ENCODE measurements around the gene GRIN3B.

The GRIN3B gene

DNA sequence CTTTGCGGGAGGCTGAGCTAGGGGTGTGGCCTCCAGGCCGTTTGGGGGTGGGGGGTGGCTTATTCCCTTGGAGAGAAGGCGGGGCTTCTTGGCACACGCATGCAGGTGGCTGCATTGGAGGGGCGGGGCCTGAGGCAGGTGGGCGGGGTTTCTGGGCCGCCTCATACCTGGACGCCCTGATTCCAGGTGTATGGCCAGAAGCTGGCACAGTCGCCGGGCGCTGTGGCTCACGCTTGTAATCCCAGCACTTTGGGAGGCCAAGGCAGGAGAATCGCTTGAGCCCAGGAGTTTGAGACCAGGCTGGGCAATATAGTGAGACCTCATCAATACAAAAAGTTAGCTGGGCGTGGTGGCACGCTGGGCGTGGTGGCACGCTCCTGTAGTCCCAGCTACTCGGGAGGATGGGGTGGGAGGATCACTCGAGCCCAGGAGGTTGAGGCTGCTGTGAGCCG is 47.5 kb downstream of the GRIN3B start:
- no peak for DNase-seq (ENCODE audit: low read depth in 1 of 2, low spot score in 1 of 2)
- Histone ChIP-seq H3K27ac (replicated peaks) (no peak overlapping the region), H3K27me3 (ENCODE audit: insufficient read depth, poor library complexity, severe bottlenecking) (no peaks in the 10 kb centered on the region), H3K4me3 (replicated peaks; ENCODE audit: insufficient read depth, low read length) (no peak overlapping the region)
- TF ChIP-seq GABPA (IDR thresholded peaks at IDR 0.05; ENCODE audit: low read depth) (no peak), SPI1 (IDR thresholded peaks at IDR 0.05; ENCODE audit: borderline replicate concordance, low read depth) (no peak), POLR2AphosphoS5 (IDR thresholded peaks at IDR 0.05; ENCODE audit: low read depth) (no peak)
- TF ChIP-seq, protein P1, sequence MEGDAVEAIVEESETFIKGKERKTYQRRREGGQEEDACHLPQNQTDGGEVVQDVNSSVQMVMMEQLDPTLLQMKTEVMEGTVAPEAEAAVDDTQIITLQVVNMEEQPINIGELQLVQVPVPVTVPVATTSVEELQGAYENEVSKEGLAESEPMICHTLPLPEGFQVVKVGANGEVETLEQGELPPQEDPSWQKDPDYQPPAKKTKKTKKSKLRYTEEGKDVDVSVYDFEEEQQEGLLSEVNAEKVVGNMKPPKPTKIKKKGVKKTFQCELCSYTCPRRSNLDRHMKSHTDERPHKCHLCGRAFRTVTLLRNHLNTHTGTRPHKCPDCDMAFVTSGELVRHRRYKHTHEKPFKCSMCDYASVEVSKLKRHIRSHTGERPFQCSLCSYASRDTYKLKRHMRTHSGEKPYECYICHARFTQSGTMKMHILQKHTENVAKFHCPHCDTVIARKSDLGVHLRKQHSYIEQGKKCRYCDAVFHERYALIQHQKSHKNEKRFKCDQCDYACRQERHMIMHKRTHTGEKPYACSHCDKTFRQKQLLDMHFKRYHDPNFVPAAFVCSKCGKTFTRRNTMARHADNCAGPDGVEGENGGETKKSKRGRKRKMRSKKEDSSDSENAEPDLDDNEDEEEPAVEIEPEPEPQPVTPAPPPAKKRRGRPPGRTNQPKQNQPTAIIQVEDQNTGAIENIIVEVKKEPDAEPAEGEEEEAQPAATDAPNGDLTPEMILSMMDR (IDR thresholded peaks at IDR 0.05; ENCODE audit: insufficient read depth, low read length): no peak
- TF ChIP-seq, protein P2, sequence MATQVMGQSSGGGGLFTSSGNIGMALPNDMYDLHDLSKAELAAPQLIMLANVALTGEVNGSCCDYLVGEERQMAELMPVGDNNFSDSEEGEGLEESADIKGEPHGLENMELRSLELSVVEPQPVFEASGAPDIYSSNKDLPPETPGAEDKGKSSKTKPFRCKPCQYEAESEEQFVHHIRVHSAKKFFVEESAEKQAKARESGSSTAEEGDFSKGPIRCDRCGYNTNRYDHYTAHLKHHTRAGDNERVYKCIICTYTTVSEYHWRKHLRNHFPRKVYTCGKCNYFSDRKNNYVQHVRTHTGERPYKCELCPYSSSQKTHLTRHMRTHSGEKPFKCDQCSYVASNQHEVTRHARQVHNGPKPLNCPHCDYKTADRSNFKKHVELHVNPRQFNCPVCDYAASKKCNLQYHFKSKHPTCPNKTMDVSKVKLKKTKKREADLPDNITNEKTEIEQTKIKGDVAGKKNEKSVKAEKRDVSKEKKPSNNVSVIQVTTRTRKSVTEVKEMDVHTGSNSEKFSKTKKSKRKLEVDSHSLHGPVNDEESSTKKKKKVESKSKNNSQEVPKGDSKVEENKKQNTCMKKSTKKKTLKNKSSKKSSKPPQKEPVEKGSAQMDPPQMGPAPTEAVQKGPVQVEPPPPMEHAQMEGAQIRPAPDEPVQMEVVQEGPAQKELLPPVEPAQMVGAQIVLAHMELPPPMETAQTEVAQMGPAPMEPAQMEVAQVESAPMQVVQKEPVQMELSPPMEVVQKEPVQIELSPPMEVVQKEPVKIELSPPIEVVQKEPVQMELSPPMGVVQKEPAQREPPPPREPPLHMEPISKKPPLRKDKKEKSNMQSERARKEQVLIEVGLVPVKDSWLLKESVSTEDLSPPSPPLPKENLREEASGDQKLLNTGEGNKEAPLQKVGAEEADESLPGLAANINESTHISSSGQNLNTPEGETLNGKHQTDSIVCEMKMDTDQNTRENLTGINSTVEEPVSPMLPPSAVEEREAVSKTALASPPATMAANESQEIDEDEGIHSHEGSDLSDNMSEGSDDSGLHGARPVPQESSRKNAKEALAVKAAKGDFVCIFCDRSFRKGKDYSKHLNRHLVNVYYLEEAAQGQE (IDR thresholded peaks at IDR 0.05; ENCODE audit: insufficient replicate concordance, low read depth): no peak

DNA sequence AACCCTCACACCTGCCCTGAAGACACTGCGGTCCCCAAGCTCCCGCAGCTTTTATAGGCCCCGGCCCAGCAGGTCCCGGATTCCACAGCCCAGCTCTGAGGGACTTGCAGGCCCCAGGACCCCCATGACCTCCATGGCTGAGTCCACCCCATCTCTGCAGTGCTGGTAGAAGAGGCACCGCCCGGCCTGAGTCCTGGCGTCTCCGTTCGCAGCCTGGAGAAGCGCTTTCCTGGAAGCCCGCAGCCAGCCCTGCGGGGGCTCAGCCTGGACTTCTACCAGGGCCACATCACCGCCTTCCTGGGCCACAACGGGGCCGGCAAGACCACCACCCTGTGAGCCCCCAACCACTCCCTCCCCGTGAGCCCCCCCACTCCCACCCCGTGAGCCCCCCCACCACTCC is 48.9 kb downstream of the GRIN3B start:
- no peak for TF ChIP-seq SPI1 (IDR thresholded peaks at IDR 0.05; ENCODE audit: borderline replicate concordance, low read depth)
- TF ChIP-seq, protein P1 (IDR thresholded peaks at IDR 0.05; ENCODE audit: insufficient read depth, low read length): no peak
- no peak for TF ChIP-seq POLR2AphosphoS5 (IDR thresholded peaks at IDR 0.05; ENCODE audit: low read depth)
- TF ChIP-seq, protein P2 (IDR thresholded peaks at IDR 0.05; ENCODE audit: insufficient replicate concordance, low read depth): no peak
- TF ChIP-seq GABPA (IDR thresholded peaks at IDR 0.05; ENCODE audit: low read depth): no peak
- DNase-seq (ENCODE audit: low read depth in 1 of 2, low spot score in 1 of 2): no peak

DNA sequence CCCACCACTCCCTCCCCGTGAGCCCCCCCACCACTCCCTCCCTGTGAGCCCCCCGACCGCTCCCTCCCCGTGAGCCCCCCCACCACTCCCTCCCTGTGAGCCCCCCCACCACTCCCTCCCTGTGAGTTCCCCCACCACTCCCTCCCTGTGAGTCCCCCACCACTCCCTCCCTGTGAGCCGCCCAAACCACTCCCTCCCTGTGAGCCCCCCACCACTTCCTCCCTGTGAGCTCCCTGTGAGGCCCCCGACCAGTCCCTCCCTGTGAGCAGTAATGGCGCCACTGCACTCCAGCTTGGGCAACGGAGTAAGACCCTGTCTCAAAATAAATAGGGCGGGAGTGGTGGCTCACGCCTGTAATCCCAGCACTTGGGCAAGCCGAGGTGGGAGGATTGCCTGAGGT is 49.6 kb downstream of the GRIN3B start:
- TF ChIP-seq POLR2AphosphoS5 (IDR thresholded peaks at IDR 0.05; ENCODE audit: low read depth) (no peak), GABPA (IDR thresholded peaks at IDR 0.05; ENCODE audit: low read depth) (no peak), SPI1 (IDR thresholded peaks at IDR 0.05; ENCODE audit: borderline replicate concordance, low read depth) (no peak)
- TF ChIP-seq, protein P1 (IDR thresholded peaks at IDR 0.05; ENCODE audit: insufficient read depth, low read length): no peak
- TF ChIP-seq, protein P2 (IDR thresholded peaks at IDR 0.05; ENCODE audit: insufficient replicate concordance, low read depth): no peak
- no peaks in the 10 kb centered on the region for H3K27me3 ChIP-seq (ENCODE audit: insufficient read depth, poor library complexity, severe bottlenecking)
- H3K4me3 ChIP-seq (replicated peaks; ENCODE audit: insufficient read depth, low read length): no peak overlapping the region
- DNase-seq (ENCODE audit: low read depth in 1 of 2, low spot score in 1 of 2): no peak
- no peak overlapping the region for H3K27ac ChIP-seq (replicated peaks)

More for the DNA sequence above, 48.9 kb downstream of the GRIN3B start:
- no peak overlapping the region for H3K4me3 ChIP-seq (replicated peaks; ENCODE audit: insufficient read depth, low read length)
- H3K27me3 ChIP-seq (ENCODE audit: insufficient read depth, poor library complexity, severe bottlenecking): no peaks in the 10 kb centered on the region
- no peak overlapping the region for H3K27ac ChIP-seq (replicated peaks)
